Gastroesophageal sphincter (tissue), 4 donors: ENCODE results near the gene PLEKHA8. TPM values are rescaled to one million over a fixed set of nuclear protein-coding genes. Genes with fewer than 3 reads are reported as not detected.

Source experiments
- ATAC-seq: fragments of 150-250 bp; one replicate; pipeline ENCODE4 v1.9.1; 2016; ENCODE audit warnings: mild to moderate bottlenecking, moderate library complexity
- H3K27ac ChIP-seq, 4 donors: fragments of 200-600 bp; sonication (generic) in 3 of 4; 1 replicate in 3 of 4; 2 replicates in 1 of 4; pipeline ENCODE4 v1.5.1; 2016 to 2019
- H3K27me3 ChIP-seq: fragments of 200-600 bp; sonication (generic); one replicate; pipeline ENCODE4 v1.5.1; 2019
- H3K36me3 ChIP-seq, 2 donors: fragments of 200-600 bp; sonication (generic); one replicate each; pipeline ENCODE4 v1.5.1; 2019; ENCODE audit warnings: control low read depth in 1 of 2
- H3K4me1 ChIP-seq, 3 donors: fragments of 200-600 bp; sonication (generic); 1 replicate in 2 of 3; 2 replicates in 1 of 3; pipeline ENCODE4 v1.5.1; 2016 to 2019; ENCODE audit warnings: control low read depth in 2 of 3
- H3K4me3 ChIP-seq, 2 donors: fragments of 200-600 bp; sonication (generic); one replicate each; pipeline ENCODE4 v1.5.1; 2019; ENCODE audit warnings: mild to moderate bottlenecking in 1 of 2, moderate library complexity in 1 of 2
- H3K9me3 ChIP-seq, 3 donors: fragments of 200-600 bp; sonication (generic); one replicate each; pipeline ENCODE4 v1.5.1; 2017 to 2019; ENCODE audit warnings: control low read depth in 2 of 3
- CTCF ChIP-seq, 4 experiments: fragments of 200-600 bp in 2 of 4; fragments of 450-650 bp in 2 of 4; sonication (generic) in 1 of 4; IDR thresholded peaks; one replicate each; pipeline ENCODE4 v1.5.1; 2017 to 2019; ENCODE audit warnings: antibody characterized with exemption in 4 of 4, mild to moderate bottlenecking in 2 of 4, moderate library complexity in 2 of 4
- EP300 ChIP-seq: sonication (generic); formaldehyde crosslinking; IDR thresholded peaks from one replicate; pipeline ENCODE4 v1.6.1; 2017; ENCODE audit warnings: antibody characterized with exemption, mild to moderate bottlenecking
- POLR2A ChIP-seq, 2 donors: fragments of 450-650 bp; IDR thresholded peaks; one replicate each; pipeline ENCODE4 v1.6.1; 2017; ENCODE audit warnings: antibody characterized with exemption in 2 of 2, mild to moderate bottlenecking in 2 of 2, moderate library complexity in 1 of 2
- POLR2AphosphoS5 ChIP-seq: sonication (generic); formaldehyde crosslinking; IDR thresholded peaks from one replicate; pipeline ENCODE4 v1.6.1; 2017; ENCODE audit warnings: antibody characterized with exemption
- WGBS, 2 donors: methylation state at CpG; one replicate each; pipeline ENCODE4 v1.1.5; 2018; ENCODE audit warnings: low coverage in 1 of 2; 5-methylcytosine and 5-hydroxymethylcytosine counted together
- total RNA-seq, 4 donors: library from RNA; depleted of rRNA; stranded (reverse); fragments of >200 nt; gene quantifications; one replicate each; pipeline ENCODE4 v1.1.0, GENCODE V29; 2016

PLEKHA8 gene
- total RNA-seq, 4 donors from 2014 or later, result 7.5 to 16.3 (median 11.4) TPM

- Histone ChIP-seq H3K4me1 (no peaks in the 10 kb centered on the region), H3K36me3 (peaks cover 3 to 67% of the 10 kb centered on the region in 2 donors), H3K27me3 (no peaks in the 10 kb centered on the region), H3K4me3 (no peak overlapping the region), H3K27ac (no peak overlapping the region), H3K9me3 (no peaks in the 10 kb centered on the region)
- ATAC-seq, result no peak
- 58 to 77% methylated on average over 2 of the region's 2 CpGs for WGBS, 2 donors
- TF ChIP-seq EP300 (no peak), CTCF (IDR thresholded peaks at IDR 0.05) (no peak), POLR2A (IDR thresholded peaks at IDR 0.05) (no peak), POLR2AphosphoS5 (no peak)
Measured at GRCh38 chr7:30047124-30047523, 18.9 kb downstream of the PLEKHA8 start.

GRCh38 chr7:30048582-30048981 lies 20.4 kb downstream of the PLEKHA8 start:
- H3K4me3 ChIP-seq, result no peak overlapping the region
- TF ChIP-seq POLR2A (IDR thresholded peaks at IDR 0.05), result no peak
- TF ChIP-seq EP300, result no peak
- no peak for TF ChIP-seq CTCF (IDR thresholded peaks at IDR 0.05)
- ATAC-seq, result no peak
- no peaks in the 10 kb centered on the region for H3K27me3 ChIP-seq
- H3K27ac ChIP-seq, result no peak overlapping the region
- 74 to 95% methylated on average over 2 of the region's 2 CpGs for WGBS, 2 donors
- peaks cover 3 to 73% of the 10 kb centered on the region in 2 donors for H3K36me3 ChIP-seq
- H3K9me3 ChIP-seq, result no peaks in the 10 kb centered on the region
- no peaks in the 10 kb centered on the region for H3K4me1 ChIP-seq

GRCh38 chr7:30049173-30049572 lies 21.0 kb downstream of the PLEKHA8 start:
- no peaks in the 10 kb centered on the region for H3K9me3 ChIP-seq

GRCh38 chr7:30053068-30053467 lies 24.9 kb downstream of the PLEKHA8 start:
- Histone ChIP-seq H3K36me3 (peaks cover 0 to 76% of the 10 kb centered on the region in 2 donors), H3K27ac (no peak overlapping the region), H3K27me3 (no peaks in the 10 kb centered on the region), H3K9me3 (no peaks in the 10 kb centered on the region), H3K4me1 (no peaks in the 10 kb centered on the region), H3K4me3 (no peak overlapping the region)
- WGBS, 2 donors, result 87 to 96% methylated on average over 3 of the region's 3 CpGs
- TF ChIP-seq POLR2AphosphoS5 (no peak), CTCF (IDR thresholded peaks at IDR 0.05) (no peak)
- ATAC-seq, result no peak

More at GRCh38 chr7:30049173-30049572, 21.0 kb downstream of the PLEKHA8 start:
- WGBS, 2 donors, result 85 to 91% methylated on average over 4 of the region's 4 CpGs
- H3K4me3 ChIP-seq, result no peak overlapping the region
- no peak for ATAC-seq
- no peaks in the 10 kb centered on the region for H3K4me1 ChIP-seq
- no peaks in the 10 kb centered on the region for H3K27me3 ChIP-seq
- TF ChIP-seq CTCF (IDR thresholded peaks at IDR 0.05), result no peak
- no peak for TF ChIP-seq POLR2AphosphoS5
- no peak for TF ChIP-seq POLR2A (IDR thresholded peaks at IDR 0.05)
- TF ChIP-seq EP300, result no peak
- H3K27ac ChIP-seq, result no peak overlapping the region
- peaks cover 3 to 79% of the 10 kb centered on the region in 2 donors for H3K36me3 ChIP-seq

- no peaks in the 10 kb centered on the region for H3K4me1 ChIP-seq
- TF ChIP-seq CTCF (IDR thresholded peaks at IDR 0.05) (no peak), POLR2AphosphoS5 (no peak), EP300 (no peak), POLR2A (IDR thresholded peaks at IDR 0.05) (no peak)
- H3K27me3 ChIP-seq, result no peaks in the 10 kb centered on the region
- ATAC-seq, result no peak
- H3K9me3 ChIP-seq, result no peaks in the 10 kb centered on the region
- H3K36me3 ChIP-seq, result peaks cover 0 to 38% of the 10 kb centered on the region in 2 donors
- no peak overlapping the region for H3K27ac ChIP-seq
- H3K4me3 ChIP-seq, result no peak overlapping the region
Measured at GRCh38 chr7:30057741-30058140, 29.5 kb downstream of the PLEKHA8 start.
